Thymus (tissue), 11 donors: ENCODE results near the gene EME2. TPM values are rescaled to one million over a fixed set of nuclear protein-coding genes. Genes with fewer than 3 reads are reported as not detected.
A peak's percentile ranks its signal among the peaks of the same experiment; 100 is the strongest.

Experiments
- DNase-seq, 9 donors: peaks; one replicate each; pipeline ENCODE4 v3.0.0-alpha.2; 2013; ENCODE audit warnings: low spot score in 9 of 9, low read depth in 6 of 9, missing footprints in 1 of 9
- H3K27ac ChIP-seq, 2 donors: one replicate each; pipeline ENCODE4 v1.5.1; 2013; ENCODE audit warnings: control low read depth in 1 of 2, low read depth in 1 of 2, low read length in 1 of 2, mild to moderate bottlenecking in 1 of 2, moderate library complexity in 1 of 2
- H3K27me3 ChIP-seq, 2 donors: one replicate each; pipeline ENCODE4 v1.5.1; 2013; ENCODE audit warnings: low read length in 1 of 2; ENCODE audit not compliant: control insufficient read depth in 2 of 2, insufficient read depth in 1 of 2
- H3K36me3 ChIP-seq, 2 donors: one replicate each; pipeline ENCODE4 v1.5.1; 2013; ENCODE audit warnings: low read length in 1 of 2, mild to moderate bottlenecking in 1 of 2, moderate library complexity in 1 of 2; ENCODE audit not compliant: control insufficient read depth in 2 of 2, insufficient read depth in 2 of 2
- H3K4me1 ChIP-seq, 2 donors: one replicate each; pipeline ENCODE4 v1.5.1; 2013; ENCODE audit warnings: low read length in 2 of 2; ENCODE audit not compliant: control insufficient read depth in 2 of 2, insufficient read depth in 2 of 2
- H3K4me3 ChIP-seq, 2 donors: one replicate each; pipeline ENCODE4 v1.5.1; 2013; ENCODE audit warnings: low read length in 2 of 2, control low read depth in 1 of 2, mild to moderate bottlenecking in 1 of 2
- H3K9me3 ChIP-seq, 2 donors: one replicate each; pipeline ENCODE4 v1.5.1; 2013; ENCODE audit warnings: low read length in 1 of 2, mild to moderate bottlenecking in 1 of 2; ENCODE audit not compliant: control insufficient read depth in 2 of 2, insufficient read depth in 1 of 2
- WGBS: extraction: QIAGEN DNeasy Blood & Tissue Kit; methylation state at CpG from one replicate; pipeline ENCODE4 v1.1.7; 2013; 5-methylcytosine and 5-hydroxymethylcytosine counted together
- polyA plus RNA-seq: library from polyadenylated mRNA; stranded (reverse); fragments of 200-250 nt; gene quantifications from one replicate; pipeline ENCODE4 v1.2.3, GENCODE V29; 2013
- total RNA-seq: library from RNA; stranded (reverse); fragments of 120-200 nt; gene quantifications from one replicate; pipeline ENCODE4 v1.2.4, GENCODE V29; 2013
- donor health status: healthy.

EME2 gene
- total and polyA plus RNA-seq, 2 donors, result 6.1 to 13.1 TPM

- no peak overlapping the region for H3K27ac ChIP-seq
- H3K27me3 ChIP-seq, result no peaks in the 10 kb centered on the region
- H3K9me3 ChIP-seq, result no peaks in the 10 kb centered on the region
- H3K4me3 ChIP-seq, result no peak overlapping the region
- H3K36me3 ChIP-seq, result peaks cover 63 to 65% of the 10 kb centered on the region in 2 donors
- peaks cover 14 to 19% of the 10 kb centered on the region in 2 donors for H3K4me1 ChIP-seq
- WGBS, result 97% methylated on average over 27 of the region's 27 CpGs
- no peak for DNase-seq
These were observed 7.4 kb downstream of the EME2 start for GRCh38 chr16:1779741-1780676.

- Histone ChIP-seq H3K4me3 (no peak overlapping the region), H3K27me3 (no peaks in the 10 kb centered on the region), H3K9me3 (no peaks in the 10 kb centered on the region), H3K27ac (no peak overlapping the region), H3K36me3 (peaks cover 61 to 64% of the 10 kb centered on the region in 2 donors), H3K4me1 (peaks cover 14 to 19% of the 10 kb centered on the region in 2 donors)
- DNase-seq, result no peak
- 96% methylated on average over 6 of the region's 6 CpGs for WGBS
These were observed 8.1 kb downstream of the EME2 start for GRCh38 chr16:1780677-1781072.

DNA sequence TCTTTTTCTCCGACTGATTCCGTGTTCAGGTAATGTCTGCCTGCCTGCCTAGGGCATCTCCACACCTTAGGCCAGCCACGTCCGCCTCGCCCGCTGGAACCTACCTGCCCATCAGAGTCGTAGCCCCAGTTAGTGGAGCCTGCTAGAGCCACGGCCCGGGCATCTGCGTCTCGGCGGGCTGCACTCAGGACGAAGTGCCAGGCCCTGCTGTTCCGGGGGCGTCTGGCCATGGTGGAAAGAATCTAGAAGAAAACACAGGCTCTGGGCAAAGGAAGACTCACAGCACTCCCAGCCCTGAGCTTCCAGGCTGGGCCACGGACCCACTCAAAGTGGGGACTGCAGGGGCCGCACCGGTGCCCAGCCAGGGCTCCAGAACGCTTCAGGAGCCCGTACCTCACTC is 8.6 kb downstream of the EME2 start:
- peaks cover 56 to 61% of the 10 kb centered on the region in 2 donors for H3K36me3 ChIP-seq
- 86% methylated on average over 20 of the region's 20 CpGs for WGBS
- no peak for DNase-seq
- peak overlapping the region; percentile 57 to 88 for H3K4me3 ChIP-seq
- H3K27ac ChIP-seq, result no peak overlapping the region
- peaks cover 14 to 19% of the 10 kb centered on the region in 2 donors for H3K4me1 ChIP-seq
- no peaks in the 10 kb centered on the region for H3K27me3 ChIP-seq
- H3K9me3 ChIP-seq, result peaks cover 0 to 1% of the 10 kb centered on the region in 2 donors

GRCh38 chr16:1781758-1782407 is 9.3 kb downstream of the EME2 start:
- H3K27ac ChIP-seq, result peak overlapping the region; percentile 24 to 87
- 1% methylated on average over 69 of the region's 70 CpGs for WGBS
- H3K27me3 ChIP-seq, result no peaks in the 10 kb centered on the region
- H3K4me1 ChIP-seq, result peaks cover 14 to 19% of the 10 kb centered on the region in 2 donors
- H3K36me3 ChIP-seq, result peaks cover 54 to 61% of the 10 kb centered on the region in 2 donors
- H3K9me3 ChIP-seq, result peaks cover 0 to 1% of the 10 kb centered on the region in 2 donors
- peak in 3 of 9 donors; percentile 17 to 49 (median 26) for DNase-seq
- H3K4me3 ChIP-seq, result peak overlapping the region; percentile 57 to 88

- under 1% methylated on average over 102 of the region's 102 CpGs for WGBS
- Histone ChIP-seq H3K4me3 (peak within 1 kb of the TSS; percentile 57 to 88), H3K36me3 (peaks cover 53 to 61% of the 10 kb centered on the region in 2 donors), H3K27ac (peak within 1 kb of the TSS; percentile 55 to 87), H3K4me1 (peaks cover 14 to 19% of the 10 kb centered on the region in 2 donors), H3K9me3 (peaks cover 0 to 1% of the 10 kb centered on the region in 2 donors), H3K27me3 (no peaks in the 10 kb centered on the region)
- peak; percentile 92 to 99 (median 99) for DNase-seq
These were observed 10.0 kb downstream of the EME2 start, which contains the start of the genes NUBP2 and SPSB3 for GRCh38 chr16:1782408-1783264. NUBP2 (plus strand) TSS chr16:1782960; CDS start chr16:1783021, 61 bp downstream. SPSB3 (minus strand) TSS chr16:1782571; CDS start chr16:1781483, 1,088 bp downstream.

GRCh38 chr16:1784977-1785845 is 12.6 kb downstream of the EME2 start:
- H3K4me3 ChIP-seq, result no peak overlapping the region
- peaks cover 53 to 61% of the 10 kb centered on the region in 2 donors for H3K36me3 ChIP-seq
- H3K4me1 ChIP-seq, result peaks cover 14 to 19% of the 10 kb centered on the region in 2 donors
- no peak for DNase-seq
- H3K27ac ChIP-seq, result no peak overlapping the region
- peaks cover 0 to 1% of the 10 kb centered on the region in 2 donors for H3K9me3 ChIP-seq
- 98% methylated on average over 26 of the region's 26 CpGs for WGBS
- no peaks in the 10 kb centered on the region for H3K27me3 ChIP-seq

- no peaks in the 10 kb centered on the region for H3K27me3 ChIP-seq
- no peak overlapping the region for H3K4me3 ChIP-seq
- WGBS, result 97% methylated on average over 14 of the region's 14 CpGs
- no peak overlapping the region for H3K27ac ChIP-seq
- peaks cover 49 to 61% of the 10 kb centered on the region in 2 donors for H3K36me3 ChIP-seq
- DNase-seq, result no peak
- H3K4me1 ChIP-seq, result peaks cover 14 to 18% of the 10 kb centered on the region in 2 donors
- peaks cover 0 to 1% of the 10 kb centered on the region in 2 donors for H3K9me3 ChIP-seq
These were observed 13.2 kb downstream of the EME2 start for GRCh38 chr16:1785846-1786170.
